ENCODE measurements around the gene CINP. TPM values are rescaled to one million over a fixed set of nuclear protein-coding genes. Genes with fewer than 3 reads are reported as not detected.
A peak's percentile ranks its signal among the peaks of the same experiment; 100 is the strongest.

Gene CINP
- total and polyA plus RNA-seq, 9 of the 15 experiments (the other 6 are each of a cell fraction or from before 2014, with no cell fraction given): 36.3 to 63.2 (median 43.7) TPM

DNA sequence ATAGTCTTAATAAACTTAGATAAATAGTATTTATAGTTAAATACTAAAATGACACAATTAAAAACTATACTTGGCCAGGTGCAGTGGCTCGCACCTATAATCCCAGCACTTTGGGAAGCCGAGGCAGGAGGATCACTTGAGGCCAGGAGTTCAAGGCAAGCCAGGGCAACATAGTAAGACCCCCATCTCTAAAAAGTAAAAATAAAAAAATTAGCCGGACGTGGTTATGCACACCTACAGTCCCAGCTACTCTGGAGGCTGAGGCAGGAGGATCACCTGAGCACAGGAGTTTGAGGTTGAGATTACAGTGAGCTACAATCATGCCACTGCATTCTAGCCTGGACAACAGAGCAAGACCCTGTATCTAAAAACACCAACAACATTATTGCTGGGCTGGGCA is 16.0 kb downstream of the CINP start:
- H3K79me2 ChIP-seq (ENCODE audit: control insufficient read depth, insufficient read depth, low read length): no peaks in the 10 kb centered on the region
- H3K27me3 ChIP-seq (ENCODE audit: control insufficient read depth in 2 of 2, insufficient read depth in 2 of 2, low read length in 2 of 2): no peaks in the 10 kb centered on the region
- H2AFZ ChIP-seq (ENCODE audit: low read depth, low read length): no peak overlapping the region
- FAIRE-seq: no peak
- no peak overlapping the region for H3K27ac ChIP-seq (ENCODE audit: extremely low read depth, low read depth, low read length)
- no peaks in the 10 kb centered on the region for H3K9me1 ChIP-seq (ENCODE audit: control insufficient read depth, insufficient read depth, low read length)
- in situ Hi-C loops (cut with MboI) (no loop called here), intact Hi-C loops (cut with micrococcal nuclease) (no loop called here)
- no peak for DNase-seq (ENCODE audit: extremely low read depth in 1 of 4, low spot score in 3 of 4)
- no peak overlapping the region for H3K4me2 ChIP-seq (ENCODE audit: insufficient read depth, low read length)
- CTCF ChIA-PET (ENCODE audit: low intra/inter-chr PET ratio): no interaction called here
- no peaks in the 10 kb centered on the region for H3K9me3 ChIP-seq (replicated peaks; ENCODE audit: control insufficient read depth, insufficient read depth, low read depth, low read length)
- H4K20me1 ChIP-seq (replicated peaks; ENCODE audit: control insufficient read depth, insufficient read depth, low read length): no peaks in the 10 kb centered on the region
- TF ChIP-seq ETV5 (CRISPR knock-in tag; IDR thresholded peaks at IDR 0.05; ENCODE audit: low read depth) (no peak), ZNF318 (IDR thresholded peaks at IDR 0.05; ENCODE audit: borderline replicate concordance in 1 of 2, low read depth in 1 of 2) (no peak), ZNF121 (CRISPR knock-in tag; conservative IDR thresholded peaks at IDR 0.05) (0 out of 2 replicates have a peak, but pooled peaks have one; percentile 8), CEBPB (tag; IDR thresholded peaks at IDR 0.05) (no peak), ERF (CRISPR knock-in tag; IDR thresholded peaks at IDR 0.05) (no peak)
- TF ChIP-seq, protein P1, sequence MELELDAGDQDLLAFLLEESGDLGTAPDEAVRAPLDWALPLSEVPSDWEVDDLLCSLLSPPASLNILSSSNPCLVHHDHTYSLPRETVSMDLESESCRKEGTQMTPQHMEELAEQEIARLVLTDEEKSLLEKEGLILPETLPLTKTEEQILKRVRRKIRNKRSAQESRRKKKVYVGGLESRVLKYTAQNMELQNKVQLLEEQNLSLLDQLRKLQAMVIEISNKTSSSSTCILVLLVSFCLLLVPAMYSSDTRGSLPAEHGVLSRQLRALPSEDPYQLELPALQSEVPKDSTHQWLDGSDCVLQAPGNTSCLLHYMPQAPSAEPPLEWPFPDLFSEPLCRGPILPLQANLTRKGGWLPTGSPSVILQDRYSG (tag; conservative IDR thresholded peaks at IDR 0.05; ENCODE audit: low read depth): no peak
- TF ChIP-seq, protein P2, sequence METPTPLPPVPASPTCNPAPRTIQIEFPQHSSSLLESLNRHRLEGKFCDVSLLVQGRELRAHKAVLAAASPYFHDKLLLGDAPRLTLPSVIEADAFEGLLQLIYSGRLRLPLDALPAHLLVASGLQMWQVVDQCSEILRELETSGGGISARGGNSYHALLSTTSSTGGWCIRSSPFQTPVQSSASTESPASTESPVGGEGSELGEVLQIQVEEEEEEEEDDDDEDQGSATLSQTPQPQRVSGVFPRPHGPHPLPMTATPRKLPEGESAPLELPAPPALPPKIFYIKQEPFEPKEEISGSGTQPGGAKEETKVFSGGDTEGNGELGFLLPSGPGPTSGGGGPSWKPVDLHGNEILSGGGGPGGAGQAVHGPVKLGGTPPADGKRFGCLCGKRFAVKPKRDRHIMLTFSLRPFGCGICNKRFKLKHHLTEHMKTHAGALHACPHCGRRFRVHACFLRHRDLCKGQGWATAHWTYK (CRISPR knock-in tag; IDR thresholded peaks at IDR 0.05): no peak
- H3K9ac ChIP-seq (ENCODE audit: insufficient read depth in 1 of 2, low read depth in 2 of 2, low read length in 2 of 2): no peak overlapping the region
- no peak overlapping the region for H3K4me3 ChIP-seq
- no peak for ATAC-seq
- WGBS (ENCODE audit: insufficient coverage, low coverage, missing lambda C conversion rate): 93% methylated on average over 4 of the region's 4 CpGs
- POLR2A ChIA-PET: no interaction called here
- BruUV-seq (replicated peaks): no TSS peak
- H3K4me1 ChIP-seq (replicated peaks in 1 of 2; ENCODE audit: control insufficient read depth in 2 of 2, insufficient read depth in 2 of 2, low read length in 2 of 2): no peaks in the 10 kb centered on the region; a peak in 1 of 5 replicates
- peaks cover 42% of the 10 kb centered on the region for H3K36me3 ChIP-seq (ENCODE audit: control insufficient read depth, insufficient read depth, low read length)
